Measurements from ENCODE around the gene PERP. TPM values are rescaled to one million over a fixed set of nuclear protein-coding genes. Genes with fewer than 3 reads are reported as not detected.

Gene PERP
- total and polyA plus RNA-seq, 2 donors (not counting 1 experiment from before 2014, with no cell fraction given): 0.22 to 0.30 TPM

DNA sequence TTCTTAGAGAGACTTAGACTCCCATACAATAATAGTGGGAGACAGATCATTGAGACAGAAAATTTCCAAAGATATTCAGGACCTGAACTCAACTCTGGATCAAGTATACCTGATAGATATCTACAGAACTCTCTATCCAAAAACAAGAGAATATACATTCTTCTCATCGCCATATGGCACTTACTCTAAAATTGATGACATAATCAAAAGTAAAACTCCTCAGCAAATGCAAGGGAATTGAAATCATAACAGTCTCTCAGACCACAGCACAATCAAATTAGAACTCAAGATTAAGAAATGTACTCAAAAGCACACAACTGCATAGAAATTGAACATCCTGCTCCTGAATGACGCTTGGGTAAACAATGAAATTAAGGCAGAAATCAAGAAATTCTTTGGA lies 28.7 kb downstream of the PERP start:
- no peak overlapping the region for H3K27ac Mint-ChIP-seq
- peaks cover 68% of the 10 kb centered on the region for H3K27me3 Mint-ChIP-seq
- DNase-seq: no peak
- H3K4me3 ChIP-seq (ENCODE audit: control extremely low read depth in 1 of 5, extremely low read depth in 1 of 5, insufficient read depth in 1 of 5, low read depth in 2 of 5, low read length in 4 of 5): no peak overlapping the region
- H3K27me3 ChIP-seq (replicated peaks in 1 of 4; ENCODE audit: control extremely low read depth in 1 of 4, control insufficient read depth in 3 of 4, insufficient read depth in 4 of 4, low read length in 3 of 4): peaks cover 0 to 20% (median 2%) of the 10 kb centered on the region in 4 experiments
- H3K27ac ChIP-seq (ENCODE audit: low read length in 2 of 2): no peak overlapping the region
- no peak overlapping the region for H3K4me2 ChIP-seq (replicated peaks; ENCODE audit: low read depth, low read length, poor library complexity, severe bottlenecking)
- ATAC-seq (ENCODE audit: low read depth): no peak
- TF ChIP-seq, protein P1, sequence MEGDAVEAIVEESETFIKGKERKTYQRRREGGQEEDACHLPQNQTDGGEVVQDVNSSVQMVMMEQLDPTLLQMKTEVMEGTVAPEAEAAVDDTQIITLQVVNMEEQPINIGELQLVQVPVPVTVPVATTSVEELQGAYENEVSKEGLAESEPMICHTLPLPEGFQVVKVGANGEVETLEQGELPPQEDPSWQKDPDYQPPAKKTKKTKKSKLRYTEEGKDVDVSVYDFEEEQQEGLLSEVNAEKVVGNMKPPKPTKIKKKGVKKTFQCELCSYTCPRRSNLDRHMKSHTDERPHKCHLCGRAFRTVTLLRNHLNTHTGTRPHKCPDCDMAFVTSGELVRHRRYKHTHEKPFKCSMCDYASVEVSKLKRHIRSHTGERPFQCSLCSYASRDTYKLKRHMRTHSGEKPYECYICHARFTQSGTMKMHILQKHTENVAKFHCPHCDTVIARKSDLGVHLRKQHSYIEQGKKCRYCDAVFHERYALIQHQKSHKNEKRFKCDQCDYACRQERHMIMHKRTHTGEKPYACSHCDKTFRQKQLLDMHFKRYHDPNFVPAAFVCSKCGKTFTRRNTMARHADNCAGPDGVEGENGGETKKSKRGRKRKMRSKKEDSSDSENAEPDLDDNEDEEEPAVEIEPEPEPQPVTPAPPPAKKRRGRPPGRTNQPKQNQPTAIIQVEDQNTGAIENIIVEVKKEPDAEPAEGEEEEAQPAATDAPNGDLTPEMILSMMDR (IDR thresholded peaks at IDR 0.05): no peak
- TF ChIP-seq EZH2 (IDR thresholded peaks at IDR 0.05; ENCODE audit: borderline replicate concordance, insufficient read depth, low read depth, low read length, poor library complexity, severe bottlenecking): no peak
- no peak overlapping the region for H3K4me3 Mint-ChIP-seq
- H3K9ac ChIP-seq (ENCODE audit: low read length): no peak overlapping the region
- no peaks in the 10 kb centered on the region for H3K4me1 Mint-ChIP-seq
- H4K20me1 ChIP-seq (ENCODE audit: control insufficient read depth, insufficient read depth, low read length, poor library complexity, severe bottlenecking): no peaks in the 10 kb centered on the region
- H3K79me2 ChIP-seq (ENCODE audit: control insufficient read depth, insufficient read depth, low read length): no peaks in the 10 kb centered on the region
- H3K36me3 ChIP-seq (replicated peaks in 1 of 2; ENCODE audit: control extremely low read depth in 1 of 2, control insufficient read depth in 1 of 2, extremely low read depth in 1 of 2, insufficient read depth in 2 of 2, low read length in 1 of 2): no peaks in the 10 kb centered on the region
- ChIA-PET POLR2A (no interaction called here), CTCF (no interaction called here)
- H3K9me3 ChIP-seq (ENCODE audit: control extremely low read depth in 1 of 3, control insufficient read depth in 2 of 3, insufficient read depth in 1 of 3, low read length in 2 of 3): peaks cover 0 to 11% (median 0%) of the 10 kb centered on the region in 3 donors
- no peaks in the 10 kb centered on the region for H3K4me1 ChIP-seq (ENCODE audit: control insufficient read depth in 2 of 2, insufficient read depth in 2 of 2, low read length in 2 of 2)
- WGBS (ENCODE audit: insufficient coverage): 100% methylated on average over 1 of the region's 2 CpGs
- no peak overlapping the region for H2AFZ ChIP-seq (ENCODE audit: insufficient read depth, low read depth, low read length, poor library complexity, severe bottlenecking)
- H3K9me3 Mint-ChIP-seq (ENCODE audit: insufficient read depth): no peaks in the 10 kb centered on the region
- intact Hi-C loops (cut with micrococcal nuclease): no loop called here

DNA sequence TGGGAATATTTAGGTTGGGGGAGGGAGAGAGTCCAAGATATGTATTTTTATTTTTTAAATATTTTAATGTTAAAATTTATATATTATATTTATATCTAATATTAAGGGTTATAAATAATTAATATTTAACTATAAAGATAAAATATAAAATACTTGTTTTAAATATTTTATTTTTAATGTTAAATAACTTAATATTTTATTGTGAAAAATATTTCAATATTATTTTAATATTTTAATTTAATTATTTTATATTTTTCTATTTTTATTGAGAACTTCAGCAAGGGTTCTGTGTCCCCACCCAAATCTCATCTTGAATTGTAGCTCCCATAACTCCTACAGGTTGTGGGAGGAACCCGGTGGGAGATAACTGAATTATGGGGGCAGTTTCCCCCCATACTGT lies 34.0 kb downstream of the PERP start:
- H3K4me1 ChIP-seq (ENCODE audit: control insufficient read depth in 2 of 2, insufficient read depth in 2 of 2, low read length in 2 of 2): no peaks in the 10 kb centered on the region
- no peaks in the 10 kb centered on the region for H4K20me1 ChIP-seq (ENCODE audit: control insufficient read depth, insufficient read depth, low read length, poor library complexity, severe bottlenecking)
- DNase-seq (no peak), ATAC-seq (ENCODE audit: low read depth) (no peak)
- no peak overlapping the region for H3K27ac ChIP-seq (ENCODE audit: low read length in 2 of 2)
- no peak overlapping the region for H3K4me3 ChIP-seq (ENCODE audit: control extremely low read depth in 1 of 5, extremely low read depth in 1 of 5, insufficient read depth in 1 of 5, low read depth in 2 of 5, low read length in 4 of 5)
- no peaks in the 10 kb centered on the region for H3K36me3 ChIP-seq (replicated peaks in 1 of 2; ENCODE audit: control extremely low read depth in 1 of 2, control insufficient read depth in 1 of 2, extremely low read depth in 1 of 2, insufficient read depth in 2 of 2, low read length in 1 of 2)
- no peaks in the 10 kb centered on the region for H3K79me2 ChIP-seq (ENCODE audit: control insufficient read depth, insufficient read depth, low read length)
- POLR2A ChIA-PET: no interaction called here
- Mint-ChIP-seq H3K4me3 (no peak overlapping the region), H3K9me3 (ENCODE audit: insufficient read depth) (no peaks in the 10 kb centered on the region), H3K27me3 (peaks cover 45% of the 10 kb centered on the region), H3K4me1 (no peaks in the 10 kb centered on the region), H3K27ac (no peak overlapping the region)
- no peak overlapping the region for H2AFZ ChIP-seq (ENCODE audit: insufficient read depth, low read depth, low read length, poor library complexity, severe bottlenecking)
- TF ChIP-seq, protein P1 (IDR thresholded peaks at IDR 0.05): no peak
- no peak for TF ChIP-seq EZH2 (IDR thresholded peaks at IDR 0.05; ENCODE audit: borderline replicate concordance, insufficient read depth, low read depth, low read length, poor library complexity, severe bottlenecking)
- intact Hi-C loops (cut with micrococcal nuclease): no loop called here
- no peak overlapping the region for H3K4me2 ChIP-seq (replicated peaks; ENCODE audit: low read depth, low read length, poor library complexity, severe bottlenecking)
- CTCF ChIA-PET: no interaction called here
- H3K9me3 ChIP-seq (ENCODE audit: control extremely low read depth in 1 of 3, control insufficient read depth in 2 of 3, insufficient read depth in 1 of 3, low read length in 2 of 3): peaks cover 0 to 11% (median 0%) of the 10 kb centered on the region in 3 donors
- H3K27me3 ChIP-seq (replicated peaks in 1 of 4; ENCODE audit: control extremely low read depth in 1 of 4, control insufficient read depth in 3 of 4, insufficient read depth in 4 of 4, low read length in 3 of 4): peaks cover 0 to 12% (median under 1%) of the 10 kb centered on the region in 4 experiments
- H3K9ac ChIP-seq (ENCODE audit: low read length): no peak overlapping the region
- WGBS (ENCODE audit: insufficient coverage): no CpG with 5 or more reads among the region's 1 CpG
